ENCODE data around the gene SARM1.
"Not testable (repeated sequence)": the region's sequence is repeated elsewhere in the genome, so short reads cannot be mapped to it uniquely, and the experiment has no call there.

Gene SARM1

DNA sequence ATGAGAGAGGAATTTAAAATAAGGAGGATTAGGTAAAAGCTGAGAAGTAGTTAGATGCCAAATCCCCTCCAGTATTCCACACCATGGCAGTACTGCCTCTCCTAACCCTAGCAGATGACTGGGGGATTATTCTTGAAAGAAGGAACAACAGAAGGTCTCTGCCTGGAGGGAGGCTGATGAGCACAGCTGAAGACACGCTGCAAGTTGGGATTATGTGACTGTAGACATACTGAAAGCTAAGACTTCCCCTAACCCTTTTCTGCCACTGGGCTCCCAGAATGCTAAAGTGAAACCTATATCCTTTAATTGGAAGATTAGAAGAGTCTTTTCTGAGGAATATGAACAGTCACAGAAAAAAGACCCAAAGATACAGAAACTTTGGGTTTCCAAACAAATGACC is 62.2 kb downstream of the SARM1 start:
- peak; percentile 100 for DNase-seq

DNA sequence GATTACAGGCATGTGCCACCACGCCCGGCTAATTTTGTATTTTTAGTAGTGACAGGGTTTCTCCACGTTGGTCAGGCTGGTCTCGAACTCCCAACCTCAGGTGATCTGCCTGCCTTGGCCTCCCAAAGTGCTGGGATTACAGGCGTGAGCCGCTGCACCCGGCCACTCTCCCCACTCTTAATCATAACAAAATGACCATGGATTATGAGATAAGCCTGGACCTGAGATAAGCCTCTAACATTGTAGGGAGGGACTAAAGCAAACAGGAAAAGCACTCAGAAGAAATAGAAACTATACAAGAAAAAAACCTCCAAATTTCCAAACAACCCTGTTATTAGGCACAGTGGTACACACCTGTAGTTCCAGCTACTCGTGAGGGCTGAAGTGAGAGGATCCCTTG is 62.8 kb downstream of the SARM1 start:
- not testable (repeated sequence) for DNase-seq

DNA sequence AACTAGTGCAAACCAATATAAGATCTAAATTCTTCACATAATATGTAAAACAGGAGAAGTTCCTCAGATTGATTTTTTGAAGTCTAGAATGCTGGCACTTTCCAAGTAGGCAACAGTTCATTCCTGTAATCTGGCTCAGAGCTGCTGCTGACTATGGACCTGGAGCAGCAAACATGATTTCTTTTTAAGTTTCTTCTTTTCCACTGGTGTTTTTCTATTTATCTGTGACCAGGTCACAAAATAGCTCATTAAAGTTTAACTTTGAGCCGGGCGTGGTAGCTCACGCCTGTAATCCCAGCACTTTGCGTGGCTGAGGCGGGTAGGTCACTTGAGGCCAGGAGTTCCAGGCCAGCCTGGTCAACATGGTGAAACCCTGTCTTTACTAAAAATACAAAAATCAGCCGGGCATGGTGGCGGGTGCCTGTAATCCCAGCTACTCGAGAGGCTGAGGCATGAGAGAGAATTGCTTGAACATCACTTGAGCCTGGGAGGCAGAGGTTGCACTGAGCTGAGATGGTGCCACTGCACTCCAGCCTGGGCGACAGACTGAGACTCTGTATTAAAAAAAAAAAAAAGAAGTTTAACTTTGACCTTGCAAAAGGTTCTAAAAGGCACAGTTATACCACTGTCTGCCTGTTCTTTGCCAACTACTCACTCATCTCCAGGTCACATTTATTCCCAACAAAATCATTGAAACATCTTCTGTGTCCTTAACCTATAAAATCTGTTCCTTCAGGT is 72.6 kb downstream of the SARM1 start:
- no peak for DNase-seq

DNA sequence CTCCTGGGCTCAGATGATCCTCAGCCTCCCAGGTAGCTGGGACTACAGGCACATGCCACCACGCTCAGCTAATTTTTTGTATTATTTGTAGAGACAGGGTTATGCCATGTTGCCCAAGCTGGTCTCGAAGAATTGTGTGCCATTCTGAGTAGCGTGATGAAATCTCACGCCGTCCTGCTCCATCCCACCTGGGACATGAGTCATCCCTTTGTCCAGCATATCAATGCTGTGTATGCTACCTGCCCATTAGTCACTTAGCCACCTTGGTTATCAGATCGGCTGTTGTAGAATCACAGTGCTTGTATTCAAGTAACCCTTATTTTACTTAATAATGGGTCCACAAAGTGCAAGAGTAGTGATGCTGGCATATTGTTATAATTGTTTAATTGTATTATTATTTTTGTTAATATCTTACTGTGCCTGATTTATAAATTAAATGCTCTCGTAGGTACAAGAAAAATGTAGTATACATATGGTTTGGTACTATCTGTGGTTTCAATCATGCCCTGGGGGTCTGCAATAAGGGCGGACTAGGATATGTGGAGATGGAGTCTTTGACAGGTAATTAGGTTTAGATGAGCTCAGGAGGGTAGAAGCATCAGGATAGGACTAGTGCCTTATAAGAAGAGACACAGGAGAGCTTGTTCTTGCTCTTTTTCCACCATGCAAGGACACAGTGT is 75.4 kb downstream of the SARM1 start:
- DNase-seq = no peak

DNA sequence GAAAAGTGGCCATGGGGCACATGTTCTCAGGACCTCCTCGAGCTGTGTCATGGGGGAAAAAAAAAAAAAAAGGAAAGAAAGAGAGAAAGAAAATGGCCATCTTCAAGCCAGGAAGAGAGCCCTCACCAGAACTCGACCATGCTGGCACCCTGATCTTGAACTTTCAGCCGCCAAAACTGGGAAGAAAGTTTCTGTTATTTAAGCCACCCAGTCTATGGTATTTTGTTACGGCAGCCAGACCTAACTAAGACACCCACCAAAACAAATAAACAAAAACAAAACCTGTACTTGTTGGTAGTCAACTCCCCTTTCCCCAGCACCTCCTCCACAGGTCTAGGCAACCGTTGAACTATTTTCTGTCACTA is 75.9 kb downstream of the SARM1 start:
- no peak for DNase-seq

DNA sequence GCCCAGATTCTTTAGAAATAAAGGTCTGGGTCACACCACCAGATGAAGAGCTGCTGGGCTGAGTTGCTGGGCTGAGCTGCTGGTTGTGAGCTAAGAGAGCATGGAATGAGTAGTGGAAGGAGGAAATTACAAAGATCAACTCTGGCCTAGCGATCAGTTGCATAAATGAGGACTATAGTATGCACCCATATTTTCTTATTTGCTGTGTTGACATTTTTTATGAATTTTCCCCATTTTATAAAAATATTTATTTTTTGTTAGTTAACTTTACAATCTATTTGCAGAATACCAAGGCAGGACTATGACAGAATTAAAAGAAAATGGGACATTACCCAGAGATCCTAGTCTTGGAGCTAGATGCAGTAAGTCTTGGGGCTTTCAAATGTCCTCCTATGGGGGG is 78.4 kb downstream of the SARM1 start:
- no peak for DNase-seq
